IMR-90 (cell line): ENCODE results near the gene DCAF6.

Experiments used
- BHLHE40 ChIP-seq: fragments of 150-350 bp; IDR thresholded peaks from 2 replicates; pipeline ENCODE4 v1.6.1; 2016; ENCODE audit warnings: mild to moderate bottlenecking, low read depth, low read length
- CEBPB ChIP-seq: IDR thresholded peaks from 2 replicates; pipeline ENCODE4 v1.6.1; 2012; ENCODE audit warnings: low read depth, low read length, improper control_type of control experiment
- CTCF ChIP-seq: conservative IDR thresholded peaks from 2 replicates; pipeline ENCODE4 v1.5.1; 2012; ENCODE audit warnings: mild to moderate bottlenecking, low read depth, low read length, improper control_type of control experiment
- POLR2A ChIP-seq: IDR thresholded peaks from 2 replicates; pipeline ENCODE4 v1.6.1; 2012; ENCODE audit warnings: mild to moderate bottlenecking, low read depth, low read length
- RAD21 ChIP-seq: IDR thresholded peaks from 2 replicates; pipeline ENCODE4 v1.6.1; 2012; ENCODE audit warnings: low read length, improper control_type of control experiment
- USF2 ChIP-seq: fragments of 150-350 bp; IDR thresholded peaks from 2 replicates; pipeline ENCODE4 v1.6.1; 2017; ENCODE audit warnings: mild to moderate bottlenecking, antibody characterized with exemption, low read length, low read depth

- TF ChIP-seq POLR2A = no peak
- no peak for TF ChIP-seq CTCF
- no peak for TF ChIP-seq BHLHE40
- TF ChIP-seq USF2 = no peak
- no peak for TF ChIP-seq CEBPB
- no peak for TF ChIP-seq RAD21
Observed at GRCh38 chr1:168088511-168089325, 152.2 kb downstream of the DCAF6 start.
